Ovary (tissue), 9 donors: Measurements from ENCODE around the gene HOXB3. TPM values are rescaled to one million over a fixed set of nuclear protein-coding genes. Genes with fewer than 3 reads are reported as not detected.

Experiments
- DNase-seq, 5 donors: peaks; one replicate each; pipeline ENCODE4 v3.0.0-alpha.2; 2019 to 2020
- H3K27ac ChIP-seq, 2 donors: fragments of 200-600 bp; one replicate each; pipeline versions ENCODE4 v1.5.1 to v1.8.0; 2019 to 2022
- H3K27me3 ChIP-seq: fragments of 200-600 bp; one replicate; pipeline ENCODE4 v1.8.0; 2022
- H3K36me3 ChIP-seq: fragments of 200-600 bp; sonication (generic); one replicate; pipeline ENCODE4 v1.5.1; 2019
- H3K4me1 ChIP-seq: one replicate; pipeline ENCODE4 v1.8.1; 2013; ENCODE audit warnings: mild to moderate bottlenecking, moderate library complexity; ENCODE audit not compliant: insufficient read depth
- H3K4me3 ChIP-seq: fragments of 200-600 bp; sonication (generic); one replicate; pipeline ENCODE4 v1.5.1; 2017
- H3K9me3 ChIP-seq, 2 donors: fragments of 200-600 bp in 1 of 2; sonication (generic) in 1 of 2; one replicate each; pipeline versions ENCODE4 v1.5.1 to v1.8.1; 2013 to 2019; ENCODE audit warnings: mild to moderate bottlenecking in 1 of 2, moderate library complexity in 1 of 2
- EP300 ChIP-seq: sonication (generic); formaldehyde crosslinking; IDR thresholded peaks from one replicate; pipeline ENCODE4 v1.6.1; 2017; ENCODE audit warnings: antibody characterized with exemption
- POLR2A ChIP-seq: fragments of 450-650 bp; IDR thresholded peaks from one replicate; pipeline ENCODE4 v1.6.1; 2017; ENCODE audit warnings: antibody characterized with exemption, mild to moderate bottlenecking, moderate library complexity
- WGBS, 3 donors: extraction: QIAGEN DNeasy Blood & Tissue Kit in 1 of 3; methylation state at CpG; one replicate each; pipeline versions ENCODE4 v1.1.5 to v1.1.7; 2013 to 2017; 5-methylcytosine and 5-hydroxymethylcytosine counted together
- intact Hi-C, 4 donors: fragments of 100-400 bp; cut with DNase I; formaldehyde crosslinking; loops; one replicate each; pipeline versions ENCODE4 v1.11.0 to v1.15.1; 2022 to 2023
- polyA plus RNA-seq, 2 donors: library from polyadenylated mRNA; stranded (reverse); fragments of 200-250 nt in 1 of 2; fragments of 350-450 nt in 1 of 2; fragmentation: Illumina TruSeq in 1 of 2; extraction: RNeasy Lipid Tissue Mini Kit (QIAGEN cat#74804) in 1 of 2; gene quantifications; one replicate each; pipeline ENCODE4 v1.2.3, GENCODE V29; 2013 to 2014
- total RNA-seq, 7 donors: library from RNA; depleted of rRNA in 2 of 7; stranded (reverse); fragments of >200 nt in 2 of 7; fragmentation: NEBNext Ultra II Directional in 3 of 7; extraction: Animal tissue kit (Norgen Biotek cat#: 25700) in 3 of 7; gene quantifications; one replicate each; pipeline versions ENCODE4 v1.1.0 to v1.2.4, GENCODE V29; 2016 to 2023
- TF ChIP-seq, protein P1 (sequence below), 3 donors: fragments of 450-650 bp in 2 of 3; fragments of 200-600 bp in 1 of 3; IDR thresholded peaks; one replicate each; pipeline versions ENCODE4 v1.5.1 to v1.8.0; 2016 to 2022; ENCODE audit warnings: antibody characterized with exemption in 3 of 3, mild to moderate bottlenecking in 1 of 3
- donor health status: DM: no; HTN: no; CAD: no; lungs with moderate emphysema.
- donor health status: DM: no; HTN: no; CAD: no.
- donor health status: Bipolar disorder and iron deficiency.
- donor health status: DM: yes; HTN: yes; CAD: no.
- donor health status: DM: no; HTN: no; CAD: no.
- donor health status: DM: yes; HTN: yes; CAD: no.

HOXB3 gene
- total and polyA plus RNA-seq, 9 donors, result 0.43 to 10.7 (median 2.7) TPM

DNA sequence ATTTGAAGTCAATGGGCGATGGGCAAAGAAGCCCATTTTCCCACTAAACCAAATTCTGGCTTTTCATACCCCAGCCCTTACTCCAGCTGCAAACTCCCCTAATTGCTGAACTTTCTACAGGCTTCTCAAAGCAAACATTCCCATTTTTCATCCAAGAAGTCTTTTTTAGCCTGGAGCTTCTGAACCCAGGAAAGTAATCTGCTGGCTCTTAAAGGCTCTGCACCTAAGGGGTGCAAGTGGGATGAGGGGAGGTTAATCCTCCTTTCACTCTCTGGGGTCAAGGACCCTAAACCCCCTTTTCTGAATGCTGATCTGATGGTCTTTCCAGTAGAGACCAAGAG, 18.4 kb upstream of the HOXB3 start:
- Histone ChIP-seq H3K36me3 (no peaks in the 10 kb centered on the region), H3K4me1 (peaks cover 2% of the 10 kb centered on the region), H3K27me3 (peaks cover 5% of the 10 kb centered on the region), H3K4me3 (no peak overlapping the region), H3K9me3 (peaks cover 0 to 9% of the 10 kb centered on the region in 2 donors), H3K27ac (no peak overlapping the region)
- no peak for DNase-seq
- TF ChIP-seq, protein P1, sequence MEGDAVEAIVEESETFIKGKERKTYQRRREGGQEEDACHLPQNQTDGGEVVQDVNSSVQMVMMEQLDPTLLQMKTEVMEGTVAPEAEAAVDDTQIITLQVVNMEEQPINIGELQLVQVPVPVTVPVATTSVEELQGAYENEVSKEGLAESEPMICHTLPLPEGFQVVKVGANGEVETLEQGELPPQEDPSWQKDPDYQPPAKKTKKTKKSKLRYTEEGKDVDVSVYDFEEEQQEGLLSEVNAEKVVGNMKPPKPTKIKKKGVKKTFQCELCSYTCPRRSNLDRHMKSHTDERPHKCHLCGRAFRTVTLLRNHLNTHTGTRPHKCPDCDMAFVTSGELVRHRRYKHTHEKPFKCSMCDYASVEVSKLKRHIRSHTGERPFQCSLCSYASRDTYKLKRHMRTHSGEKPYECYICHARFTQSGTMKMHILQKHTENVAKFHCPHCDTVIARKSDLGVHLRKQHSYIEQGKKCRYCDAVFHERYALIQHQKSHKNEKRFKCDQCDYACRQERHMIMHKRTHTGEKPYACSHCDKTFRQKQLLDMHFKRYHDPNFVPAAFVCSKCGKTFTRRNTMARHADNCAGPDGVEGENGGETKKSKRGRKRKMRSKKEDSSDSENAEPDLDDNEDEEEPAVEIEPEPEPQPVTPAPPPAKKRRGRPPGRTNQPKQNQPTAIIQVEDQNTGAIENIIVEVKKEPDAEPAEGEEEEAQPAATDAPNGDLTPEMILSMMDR (IDR thresholded peaks at IDR 0.05), result no peak
- no peak for TF ChIP-seq EP300
- TF ChIP-seq POLR2A, result no peak
- intact Hi-C loops, result no loop called here
- 93 to 100% (median 94%) methylated on average over 1 of the region's 1 CpG for WGBS, 3 donors

DNA sequence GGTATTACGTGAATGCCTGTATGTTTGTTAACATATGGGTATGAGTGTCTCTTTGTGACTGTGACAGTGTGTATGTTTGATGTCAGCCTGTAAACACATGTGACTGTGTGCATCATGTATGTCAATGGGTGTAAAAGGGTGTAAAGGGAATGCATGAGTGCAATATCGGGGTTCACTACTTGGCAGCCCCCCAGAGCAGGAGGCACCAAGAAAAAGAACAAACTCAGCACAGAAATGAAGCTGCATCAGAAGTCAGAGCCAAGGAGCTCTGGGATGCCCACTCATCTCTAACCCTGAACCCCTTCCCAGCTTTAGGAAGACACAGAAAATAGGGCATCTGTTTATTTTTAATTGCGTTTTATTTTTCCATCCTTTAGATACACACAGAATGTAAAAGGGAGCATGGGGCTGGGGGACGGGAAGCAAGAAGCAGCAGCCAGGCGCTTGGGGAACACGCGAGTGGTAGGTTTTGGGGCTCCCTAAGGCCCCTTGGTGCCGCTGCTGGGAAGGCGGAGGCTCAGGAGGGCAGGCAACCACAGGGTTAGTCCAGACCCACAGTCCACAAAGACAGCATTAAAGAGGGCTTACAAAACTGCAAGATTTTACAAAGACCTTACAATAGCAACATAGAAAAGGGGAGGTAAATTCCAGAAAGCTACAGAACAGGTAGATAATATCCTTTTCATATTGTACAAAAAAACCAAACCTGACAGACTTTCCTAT, 17.0 kb upstream of the HOXB3 start:
- intact Hi-C loops, result no loop called here
- DNase-seq, result no peak
- H3K4me3 ChIP-seq, result no peak overlapping the region
- H3K36me3 ChIP-seq, result no peaks in the 10 kb centered on the region
- WGBS, 3 donors, result 76 to 79% (median 77%) methylated on average over 9 of the region's 9 CpGs
- H3K27ac ChIP-seq, result no peak overlapping the region
- H3K4me1 ChIP-seq, result peaks cover 2% of the 10 kb centered on the region
- peaks cover 0 to 18% of the 10 kb centered on the region in 2 donors for H3K9me3 ChIP-seq
- peaks cover 5% of the 10 kb centered on the region for H3K27me3 ChIP-seq
- TF ChIP-seq POLR2A, result no peak
- TF ChIP-seq, protein P1 (IDR thresholded peaks at IDR 0.05), result no peak

DNA sequence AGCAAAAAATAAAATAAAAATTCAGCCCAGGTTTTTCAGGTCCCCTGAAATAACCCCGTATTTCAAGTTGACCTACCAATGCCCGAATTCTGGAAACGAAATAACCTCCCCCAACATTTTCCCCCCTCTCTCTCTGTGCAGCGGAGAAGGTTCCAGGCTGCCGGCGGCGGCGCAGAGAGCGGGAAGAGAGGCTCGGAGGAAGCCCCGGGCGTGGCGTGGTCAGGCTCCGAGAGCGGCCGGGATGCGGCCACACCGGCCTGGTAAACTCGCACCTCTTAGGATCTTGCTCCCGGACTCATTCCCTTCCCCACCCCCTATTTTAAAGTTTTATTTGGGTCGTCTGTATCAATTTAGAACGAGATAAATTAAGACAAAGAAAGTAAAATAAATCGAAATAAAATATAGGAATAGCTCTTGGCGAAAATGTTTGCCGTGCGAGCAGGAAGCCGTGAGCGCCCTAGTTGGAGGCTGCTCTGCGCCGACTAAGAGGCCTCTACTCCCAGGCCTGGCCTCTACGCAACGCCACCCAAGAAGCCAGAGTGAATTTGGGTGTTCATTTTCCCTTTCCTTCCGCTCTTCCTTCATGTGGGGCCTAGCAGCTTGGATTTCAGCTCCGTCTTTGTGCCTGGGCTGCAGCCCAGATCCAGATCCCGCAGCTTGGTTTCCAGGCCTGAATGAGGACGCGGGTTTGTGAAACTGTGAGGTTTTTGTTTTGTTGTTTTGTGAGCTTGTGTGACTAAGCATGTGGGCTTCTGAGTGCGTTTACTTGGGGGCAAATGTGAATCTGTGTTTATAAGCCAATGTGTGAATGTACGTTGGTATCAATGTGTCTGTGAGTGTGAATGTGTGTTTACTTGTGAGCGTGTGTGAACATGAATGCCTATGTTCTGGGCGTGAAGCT, 16.2 kb upstream of the HOXB3 start:
- no peak overlapping the region for H3K27ac ChIP-seq
- H3K4me1 ChIP-seq, result peaks cover 2% of the 10 kb centered on the region
- TF ChIP-seq POLR2A (no peak), EP300 (no peak)
- TF ChIP-seq, protein P1 (IDR thresholded peaks at IDR 0.05), result no peak
- no peak overlapping the region for H3K4me3 ChIP-seq
- H3K27me3 ChIP-seq, result peaks cover 5% of the 10 kb centered on the region
- no peak for DNase-seq
- 32 to 37% (median 36%) methylated on average over 41 of the region's 41 CpGs for WGBS, 3 donors
- H3K9me3 ChIP-seq, result peaks cover 0 to 18% of the 10 kb centered on the region in 2 donors
- intact Hi-C loops, result no loop called here
- no peaks in the 10 kb centered on the region for H3K36me3 ChIP-seq

DNA sequence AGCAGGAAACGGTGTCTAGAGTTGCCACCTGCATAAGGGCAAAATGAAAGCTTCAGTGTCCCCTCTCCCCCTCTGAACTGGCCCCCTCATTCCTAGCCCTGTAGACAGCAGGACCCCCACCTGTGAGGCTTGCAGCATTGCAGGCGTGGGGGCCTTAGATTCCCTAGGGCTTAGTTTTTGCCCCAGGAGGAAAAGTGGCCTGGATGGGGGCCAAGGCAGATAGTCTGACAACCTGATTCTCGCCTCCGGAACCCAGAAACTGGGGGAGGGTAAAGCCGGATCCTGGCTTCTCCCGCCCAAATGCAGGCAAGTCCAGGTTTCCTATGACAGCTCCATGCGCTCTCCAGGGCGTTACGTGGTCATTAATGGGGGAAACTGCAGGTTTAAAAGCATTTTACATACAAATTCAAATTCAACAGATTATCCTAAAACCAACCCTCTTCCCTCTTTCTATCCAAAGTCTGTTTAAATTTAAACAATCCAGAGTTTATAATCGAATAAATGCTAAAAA, 15.4 kb upstream of the HOXB3 start:
- intact Hi-C loops, result no loop called here
- Histone ChIP-seq H3K4me3 (no peak overlapping the region), H3K36me3 (no peaks in the 10 kb centered on the region), H3K27ac (no peak overlapping the region), H3K9me3 (peaks cover 0 to 18% of the 10 kb centered on the region in 2 donors), H3K27me3 (peaks cover 5% of the 10 kb centered on the region), H3K4me1 (peaks cover 1% of the 10 kb centered on the region)
- WGBS, 3 donors, result 23 to 24% (median 23%) methylated on average over 10 of the region's 10 CpGs
- TF ChIP-seq EP300 (no peak), POLR2A (no peak)
- TF ChIP-seq, protein P1 (IDR thresholded peaks at IDR 0.05), result no peak
- DNase-seq, result no peak
